WERI-Rb-1 (cell line): ENCODE results near the gene PLCXD1.

Experiments used
- DNase-seq: peaks from one replicate; pipeline ENCODE4 v3.0.0-alpha.2; 2020
- H3K27ac ChIP-seq: fragments of 250-450 bp; sonication (Bioruptor Pico); 2 replicates; pipeline ENCODE4 v1.5.1; 2020; ENCODE audit warnings: mild to moderate bottlenecking, moderate library complexity
- H3K27me3 ChIP-seq: fragments of 250-450 bp; sonication (Bioruptor Pico); 2 replicates; pipeline ENCODE4 v1.5.1; 2021; ENCODE audit warnings: mild to moderate bottlenecking, low read depth, moderate library complexity; ENCODE audit not compliant: insufficient read depth, severe bottlenecking
- H3K36me3 ChIP-seq: fragments of 250-450 bp; sonication (Bioruptor Pico); 2 replicates; pipeline ENCODE4 v1.5.1; 2020; ENCODE audit warnings: mild to moderate bottlenecking, moderate library complexity
- H3K4me3 ChIP-seq: 2 replicates; pipeline ENCODE4 v1.5.1; 2011; ENCODE audit warnings: low read depth, mild to moderate bottlenecking, control low read depth, low read length
- H3K9me3 ChIP-seq: fragments of 250-450 bp; sonication (Bioruptor Pico); 2 replicates; pipeline ENCODE4 v1.5.1; 2021; ENCODE audit warnings: mild to moderate bottlenecking, moderate library complexity; ENCODE audit not compliant: severe bottlenecking
- TF ChIP-seq, protein P1 (sequence below): IDR thresholded peaks from 2 replicates; pipeline ENCODE4 v1.5.1; 2011; ENCODE audit warnings: low read depth, mild to moderate bottlenecking, control low read depth, inconsistent platforms, low read length

Gene PLCXD1

GRCh38 chrX:351736-352135, 70.6 kb downstream of the PLCXD1 start:
- Histone ChIP-seq H3K4me3 (no peak overlapping the region), H3K27me3 (no peaks in the 10 kb centered on the region), H3K36me3 (peaks cover 2% of the 10 kb centered on the region; the same call in 1 of the 2 replicates), H3K27ac (no peak overlapping the region), H3K9me3 (no peaks in the 10 kb centered on the region)
- TF ChIP-seq, protein P1, sequence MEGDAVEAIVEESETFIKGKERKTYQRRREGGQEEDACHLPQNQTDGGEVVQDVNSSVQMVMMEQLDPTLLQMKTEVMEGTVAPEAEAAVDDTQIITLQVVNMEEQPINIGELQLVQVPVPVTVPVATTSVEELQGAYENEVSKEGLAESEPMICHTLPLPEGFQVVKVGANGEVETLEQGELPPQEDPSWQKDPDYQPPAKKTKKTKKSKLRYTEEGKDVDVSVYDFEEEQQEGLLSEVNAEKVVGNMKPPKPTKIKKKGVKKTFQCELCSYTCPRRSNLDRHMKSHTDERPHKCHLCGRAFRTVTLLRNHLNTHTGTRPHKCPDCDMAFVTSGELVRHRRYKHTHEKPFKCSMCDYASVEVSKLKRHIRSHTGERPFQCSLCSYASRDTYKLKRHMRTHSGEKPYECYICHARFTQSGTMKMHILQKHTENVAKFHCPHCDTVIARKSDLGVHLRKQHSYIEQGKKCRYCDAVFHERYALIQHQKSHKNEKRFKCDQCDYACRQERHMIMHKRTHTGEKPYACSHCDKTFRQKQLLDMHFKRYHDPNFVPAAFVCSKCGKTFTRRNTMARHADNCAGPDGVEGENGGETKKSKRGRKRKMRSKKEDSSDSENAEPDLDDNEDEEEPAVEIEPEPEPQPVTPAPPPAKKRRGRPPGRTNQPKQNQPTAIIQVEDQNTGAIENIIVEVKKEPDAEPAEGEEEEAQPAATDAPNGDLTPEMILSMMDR: no peak
- no peak for DNase-seq

- Histone ChIP-seq H3K36me3 (peaks cover 2% of the 10 kb centered on the region; the same call in 1 of the 2 replicates), H3K27ac (no peak overlapping the region), H3K4me3 (no peak overlapping the region), H3K9me3 (no peaks in the 10 kb centered on the region), H3K27me3 (no peaks in the 10 kb centered on the region)
- TF ChIP-seq, protein P1: no peak
- DNase-seq: no peak
These were observed 71.0 kb downstream of the PLCXD1 start for GRCh38 chrX:352181-352580.

DNA sequence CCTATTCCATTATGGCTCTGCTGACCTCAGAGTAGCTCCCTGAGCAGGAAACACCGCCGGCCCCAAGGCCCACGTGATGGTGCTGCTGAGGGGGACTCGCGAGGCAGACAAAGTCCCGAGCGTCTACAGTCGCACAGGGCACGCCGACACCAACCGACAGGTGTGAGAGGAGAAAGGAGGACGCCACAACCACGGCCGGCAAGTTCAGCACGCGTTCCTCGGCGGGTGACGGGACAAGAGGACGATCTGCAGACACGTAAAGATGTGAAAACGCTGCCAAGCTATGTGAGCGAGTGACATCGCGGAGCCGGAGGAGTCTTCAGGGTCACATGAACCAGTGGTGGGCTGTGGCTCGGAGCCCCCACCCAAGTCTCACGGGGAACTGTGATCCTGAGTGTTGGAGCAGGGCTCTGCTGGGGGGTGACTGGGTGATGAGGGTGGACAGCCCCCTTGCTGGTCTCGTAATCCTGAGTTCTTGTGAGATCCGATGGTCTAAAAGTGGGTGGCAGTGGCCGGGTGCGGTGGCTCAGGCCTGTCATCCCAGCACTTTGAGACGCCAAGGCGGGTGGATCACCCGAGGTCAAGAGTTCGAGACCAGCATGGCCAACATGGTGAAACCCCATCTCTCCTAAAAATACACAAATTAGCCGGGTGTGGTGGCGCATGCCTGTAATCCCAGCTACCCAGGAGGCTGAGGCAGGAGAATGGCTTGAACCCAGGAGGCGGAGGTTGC, 71.6 kb downstream of the PLCXD1 start:
- peaks cover 2% of the 10 kb centered on the region; the same call in 1 of the 2 replicates for H3K36me3 ChIP-seq
- DNase-seq: no peak
- H3K27ac ChIP-seq: no peak overlapping the region
- H3K27me3 ChIP-seq: no peaks in the 10 kb centered on the region
- no peaks in the 10 kb centered on the region for H3K9me3 ChIP-seq
- TF ChIP-seq, protein P1: no peak
- no peak overlapping the region for H3K4me3 ChIP-seq
